Measurements from ENCODE around the gene TECPR2. TPM values are rescaled to one million over a fixed set of nuclear protein-coding genes. Genes with fewer than 3 reads are reported as not detected.

The TECPR2 gene
- total and polyA plus RNA-seq, 2 of the 13 experiments (the other 11 are each of a cell fraction or from before 2014, with no cell fraction given), result 3.5 to 5.7 TPM

DNA sequence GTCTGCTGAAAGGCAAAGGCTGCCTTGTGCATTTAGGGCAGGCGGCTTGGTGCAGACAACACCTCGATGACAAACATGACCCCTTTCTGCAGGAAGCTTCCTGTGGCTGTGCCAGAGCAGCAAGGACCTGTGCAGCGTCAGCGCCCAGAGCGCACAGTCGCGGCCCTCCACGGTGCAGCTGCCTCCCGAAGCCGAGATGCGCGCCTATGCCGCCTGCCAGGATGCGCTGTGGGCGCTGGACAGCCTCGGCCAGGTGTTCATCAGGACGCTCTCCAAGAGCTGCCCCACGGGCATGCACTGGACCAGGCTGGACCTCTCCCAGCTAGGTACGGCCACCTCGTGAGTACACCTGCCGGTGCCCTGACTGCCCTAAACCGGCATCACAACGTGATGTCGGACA is 89.6 kb downstream of the TECPR2 start (continued):
- TF ChIP-seq ZNF276 (CRISPR knock-in tag; IDR thresholded peaks at IDR 0.05; ENCODE audit: low read depth), result no peak
- TF ChIP-seq KMT2B (CRISPR knock-in tag; IDR thresholded peaks at IDR 0.05), result no peak
- no peak for TF ChIP-seq ZBTB3 (CRISPR knock-in tag; IDR thresholded peaks at IDR 0.05; ENCODE audit: borderline replicate concordance, low read depth)
- TF ChIP-seq ZNF101 (CRISPR knock-in tag; IDR thresholded peaks at IDR 0.05; ENCODE audit: borderline replicate concordance, low read depth), result no peak

DNA sequence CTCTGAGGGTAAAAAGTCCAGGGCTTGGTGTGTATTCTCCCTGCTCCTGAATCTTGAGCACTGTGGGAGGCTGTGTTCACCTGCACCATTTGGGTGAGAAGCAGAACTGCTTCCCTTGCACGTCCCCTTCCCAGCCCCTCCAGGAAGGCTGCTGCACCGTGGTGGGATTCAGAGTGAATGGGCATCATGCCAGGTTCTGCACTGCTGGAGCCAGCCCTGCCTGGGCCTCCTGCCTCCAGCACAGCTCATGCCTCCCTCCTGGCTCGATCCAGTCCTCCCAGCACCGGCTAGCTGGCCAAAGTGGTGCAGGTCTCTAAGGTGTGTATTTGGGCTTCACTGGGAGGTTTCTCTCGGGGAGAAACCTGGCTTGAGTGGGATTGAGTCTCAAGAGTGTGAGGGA is 92.0 kb downstream of the TECPR2 start:
- H3K4me1 ChIP-seq (ENCODE audit: insufficient read depth, low read length), result peaks cover 8% of the 10 kb centered on the region
- peaks cover 6 to 28% of the 10 kb centered on the region in 2 experiments; a peak in 4 of 5 replicates for H3K36me3 ChIP-seq (replicated peaks in 1 of 2; ENCODE audit: control insufficient read depth in 1 of 2, insufficient read depth in 2 of 2, low read length in 2 of 2)
- ATAC-seq (no peak; the same call in 2 of the 3 replicates), FAIRE-seq (no peak), DNase-seq (ENCODE audit: low spot score) (no peak)
- no TSS peak for BruUV-seq (replicated peaks)
- H2AFZ ChIP-seq (ENCODE audit: low read length), result no peak overlapping the region
- 100% methylated on average over 3 of the region's 5 CpGs for WGBS (ENCODE audit: low lambda C conversion rate)
- H3K27ac ChIP-seq (ENCODE audit: extremely low read length, insufficient read depth, low read length), result no peak overlapping the region
- POLR2A ChIA-PET, result no interaction called here
- no peaks in the 10 kb centered on the region for H3K27me3 ChIP-seq (ENCODE audit: control insufficient read depth in 1 of 2, insufficient read depth in 2 of 2, low read length in 2 of 2)
- TF ChIP-seq, protein P1, sequence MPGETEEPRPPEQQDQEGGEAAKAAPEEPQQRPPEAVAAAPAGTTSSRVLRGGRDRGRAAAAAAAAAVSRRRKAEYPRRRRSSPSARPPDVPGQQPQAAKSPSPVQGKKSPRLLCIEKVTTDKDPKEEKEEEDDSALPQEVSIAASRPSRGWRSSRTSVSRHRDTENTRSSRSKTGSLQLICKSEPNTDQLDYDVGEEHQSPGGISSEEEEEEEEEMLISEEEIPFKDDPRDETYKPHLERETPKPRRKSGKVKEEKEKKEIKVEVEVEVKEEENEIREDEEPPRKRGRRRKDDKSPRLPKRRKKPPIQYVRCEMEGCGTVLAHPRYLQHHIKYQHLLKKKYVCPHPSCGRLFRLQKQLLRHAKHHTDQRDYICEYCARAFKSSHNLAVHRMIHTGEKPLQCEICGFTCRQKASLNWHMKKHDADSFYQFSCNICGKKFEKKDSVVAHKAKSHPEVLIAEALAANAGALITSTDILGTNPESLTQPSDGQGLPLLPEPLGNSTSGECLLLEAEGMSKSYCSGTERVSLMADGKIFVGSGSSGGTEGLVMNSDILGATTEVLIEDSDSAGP (CRISPR knock-in tag; IDR thresholded peaks at IDR 0.05; ENCODE audit: borderline replicate concordance), result no peak
- TF ChIP-seq TBX3 (IDR thresholded peaks at IDR 0.05; ENCODE audit: borderline replicate concordance), result no peak
- no peak for TF ChIP-seq ZNF317 (CRISPR knock-in tag; IDR thresholded peaks at IDR 0.05)
- no peak for TF ChIP-seq ZSCAN29 (CRISPR knock-in tag; conservative IDR thresholded peaks at IDR 0.05)
- no peak for TF ChIP-seq ZBTB46 (CRISPR knock-in tag; IDR thresholded peaks at IDR 0.05; ENCODE audit: borderline replicate concordance)
- TF ChIP-seq ZBTB1 (CRISPR knock-in tag; IDR thresholded peaks at IDR 0.05; ENCODE audit: borderline replicate concordance), result no peak
- H3K9ac ChIP-seq (ENCODE audit: insufficient read depth, low read depth, low read length), result no peak overlapping the region
- H3K4me2 ChIP-seq (ENCODE audit: low read depth, low read length), result no peak overlapping the region
- CTCF ChIA-PET (ENCODE audit: low intra/inter-chr PET ratio, low total read pairs), result no interaction called here
- H3K79me2 ChIP-seq (ENCODE audit: insufficient read depth, low read length), result no peaks in the 10 kb centered on the region
- no peak overlapping the region for H3K4me3 ChIP-seq (replicated peaks in 1 of 3; ENCODE audit: insufficient read depth in 1 of 3, low read depth in 2 of 3, low read length in 3 of 3)
- intact Hi-C loops (cut with micrococcal nuclease; ENCODE audit: unreplicated experiment) (no loop called here), in situ Hi-C loops (cut with HindIII; ENCODE audit: extremely low pct_ligation_motif_present, low pct_unique_long_range_greater_than_20kb) (no loop called here)
- H4K20me1 ChIP-seq (ENCODE audit: insufficient read depth, low read length), result no peaks in the 10 kb centered on the region
- H3K9me3 ChIP-seq (ENCODE audit: low read length), result no peaks in the 10 kb centered on the region
